ENCODE results near the gene KCNQ5.

Gene KCNQ5

DNA sequence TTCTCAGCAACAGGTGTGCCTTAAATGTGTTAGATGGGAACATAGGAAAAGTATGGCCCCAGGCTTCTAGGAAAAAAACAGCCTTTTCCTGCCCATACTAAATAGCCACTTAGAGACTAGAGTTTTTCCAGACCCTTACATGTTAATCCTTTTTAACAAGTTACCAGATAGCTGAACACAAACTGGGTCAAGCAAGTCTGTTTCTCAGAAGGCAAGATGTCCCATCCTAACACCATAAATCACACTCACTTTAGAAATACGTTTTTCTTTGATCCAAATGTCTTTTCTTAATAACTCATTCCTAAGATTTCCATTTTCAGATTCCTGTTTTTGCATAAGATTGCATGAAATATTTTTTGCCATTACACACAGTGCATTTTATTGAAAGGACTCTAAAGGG, 241.3 kb downstream of the KCNQ5 start:
- Histone ChIP-seq H3K36me3 (ENCODE audit: control insufficient read depth, insufficient read depth, low read length) (no peaks in the 10 kb centered on the region), H3K9ac (no peak overlapping the region), H3K4me2 (ENCODE audit: low read length) (no peak overlapping the region), H2AFZ (no peak overlapping the region), H3K4me3 (ENCODE audit: low read depth, low read length) (no peak overlapping the region), H3K4me1 (no peaks in the 10 kb centered on the region), H3K9me3 (ENCODE audit: control insufficient read depth, low read length) (no peaks in the 10 kb centered on the region), H3K79me2 (no peaks in the 10 kb centered on the region), H3K27me3 (ENCODE audit: control insufficient read depth, insufficient read depth, low read length) (no peaks in the 10 kb centered on the region), H3K27ac (no peak overlapping the region)
- TF ChIP-seq, protein P1, sequence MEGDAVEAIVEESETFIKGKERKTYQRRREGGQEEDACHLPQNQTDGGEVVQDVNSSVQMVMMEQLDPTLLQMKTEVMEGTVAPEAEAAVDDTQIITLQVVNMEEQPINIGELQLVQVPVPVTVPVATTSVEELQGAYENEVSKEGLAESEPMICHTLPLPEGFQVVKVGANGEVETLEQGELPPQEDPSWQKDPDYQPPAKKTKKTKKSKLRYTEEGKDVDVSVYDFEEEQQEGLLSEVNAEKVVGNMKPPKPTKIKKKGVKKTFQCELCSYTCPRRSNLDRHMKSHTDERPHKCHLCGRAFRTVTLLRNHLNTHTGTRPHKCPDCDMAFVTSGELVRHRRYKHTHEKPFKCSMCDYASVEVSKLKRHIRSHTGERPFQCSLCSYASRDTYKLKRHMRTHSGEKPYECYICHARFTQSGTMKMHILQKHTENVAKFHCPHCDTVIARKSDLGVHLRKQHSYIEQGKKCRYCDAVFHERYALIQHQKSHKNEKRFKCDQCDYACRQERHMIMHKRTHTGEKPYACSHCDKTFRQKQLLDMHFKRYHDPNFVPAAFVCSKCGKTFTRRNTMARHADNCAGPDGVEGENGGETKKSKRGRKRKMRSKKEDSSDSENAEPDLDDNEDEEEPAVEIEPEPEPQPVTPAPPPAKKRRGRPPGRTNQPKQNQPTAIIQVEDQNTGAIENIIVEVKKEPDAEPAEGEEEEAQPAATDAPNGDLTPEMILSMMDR (IDR thresholded peaks at IDR 0.05), result no peak

DNA sequence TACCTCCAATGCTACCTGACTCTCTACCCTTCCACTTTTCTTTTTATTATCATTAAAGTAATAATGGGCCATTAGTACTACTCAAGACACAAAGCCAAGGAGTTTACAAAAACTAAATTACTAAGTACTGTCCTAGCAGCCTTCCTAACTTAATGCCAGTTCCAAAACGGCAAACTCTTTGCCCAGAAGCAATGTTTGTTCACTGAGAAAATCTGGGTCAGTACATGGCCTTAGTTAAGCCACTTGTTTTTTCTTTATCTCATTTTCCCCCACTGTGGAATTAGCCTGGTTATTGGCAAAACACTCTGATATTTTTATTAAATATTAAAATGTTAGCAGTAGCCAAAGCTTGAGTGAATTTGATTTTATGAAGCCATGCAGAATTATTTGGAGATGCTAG, 242.4 kb downstream of the KCNQ5 start:
- Histone ChIP-seq H3K4me3 (ENCODE audit: low read depth, low read length) (no peak overlapping the region), H3K9me3 (ENCODE audit: control insufficient read depth, low read length) (no peaks in the 10 kb centered on the region), H3K4me2 (ENCODE audit: low read length) (no peak overlapping the region), H3K9ac (no peak overlapping the region), H3K27ac (no peak overlapping the region), H2AFZ (no peak overlapping the region), H3K27me3 (ENCODE audit: control insufficient read depth, insufficient read depth, low read length) (no peaks in the 10 kb centered on the region), H3K79me2 (no peaks in the 10 kb centered on the region), H3K36me3 (ENCODE audit: control insufficient read depth, insufficient read depth, low read length) (no peaks in the 10 kb centered on the region), H3K4me1 (no peaks in the 10 kb centered on the region)
- TF ChIP-seq, protein P1 (IDR thresholded peaks at IDR 0.05), result no peak

DNA sequence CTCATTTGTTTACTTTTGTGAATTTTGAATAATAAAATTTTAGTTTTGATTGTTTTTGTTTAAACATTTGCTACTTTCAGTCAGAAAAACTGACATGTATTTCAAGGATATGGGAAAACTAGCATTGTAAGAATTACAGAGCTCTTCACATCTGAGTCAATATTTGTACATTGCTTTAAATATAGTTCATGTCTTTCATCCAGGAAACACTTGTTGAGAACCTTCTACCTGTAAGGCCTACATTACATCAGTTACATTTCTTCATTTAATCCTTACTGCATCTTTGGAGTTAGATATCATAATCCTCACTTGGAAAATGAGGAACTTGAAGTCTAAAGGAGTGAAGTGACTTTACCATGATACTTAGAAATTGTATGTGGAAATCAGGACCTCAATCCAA, 242.9 kb downstream of the KCNQ5 start:
- H3K9ac ChIP-seq, result no peak overlapping the region
- no peak overlapping the region for H2AFZ ChIP-seq
- no peaks in the 10 kb centered on the region for H3K36me3 ChIP-seq (ENCODE audit: control insufficient read depth, insufficient read depth, low read length)
- H3K9me3 ChIP-seq (ENCODE audit: control insufficient read depth, low read length), result no peaks in the 10 kb centered on the region
- H3K27me3 ChIP-seq (ENCODE audit: control insufficient read depth, insufficient read depth, low read length), result no peaks in the 10 kb centered on the region
- H3K4me3 ChIP-seq (ENCODE audit: low read depth, low read length), result no peak overlapping the region
- H3K27ac ChIP-seq, result no peak overlapping the region
- no peak overlapping the region for H3K4me2 ChIP-seq (ENCODE audit: low read length)
- H3K4me1 ChIP-seq, result no peaks in the 10 kb centered on the region
- TF ChIP-seq, protein P1 (IDR thresholded peaks at IDR 0.05), result no peak
- H3K79me2 ChIP-seq, result no peaks in the 10 kb centered on the region

DNA sequence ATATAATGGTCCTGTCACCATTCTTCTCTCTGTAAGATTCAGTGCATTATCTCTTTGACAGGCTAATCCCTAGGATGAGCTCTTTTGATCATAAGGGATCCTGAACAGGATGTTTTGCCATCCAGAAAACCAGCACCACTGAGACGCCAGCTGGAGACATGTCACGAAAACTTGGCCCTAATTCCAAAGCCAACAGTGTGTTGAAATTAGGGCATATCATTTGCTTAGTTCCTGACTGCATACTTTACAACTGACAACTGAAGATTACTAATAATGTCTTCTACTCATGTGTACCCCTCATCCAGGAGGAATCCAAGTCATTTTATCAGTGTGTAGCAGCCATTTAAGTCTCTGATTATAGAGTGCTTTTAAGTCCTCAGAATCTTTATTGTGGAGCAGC, 243.6 kb downstream of the KCNQ5 start:
- Histone ChIP-seq H3K27ac (no peak overlapping the region), H3K9ac (no peak overlapping the region), H3K79me2 (no peaks in the 10 kb centered on the region), H3K4me2 (ENCODE audit: low read length) (no peak overlapping the region), H3K36me3 (ENCODE audit: control insufficient read depth, insufficient read depth, low read length) (no peaks in the 10 kb centered on the region), H3K4me1 (no peaks in the 10 kb centered on the region), H3K9me3 (ENCODE audit: control insufficient read depth, low read length) (no peaks in the 10 kb centered on the region), H2AFZ (no peak overlapping the region), H3K27me3 (ENCODE audit: control insufficient read depth, insufficient read depth, low read length) (no peaks in the 10 kb centered on the region), H3K4me3 (ENCODE audit: low read depth, low read length) (no peak overlapping the region)
- TF ChIP-seq, protein P1 (IDR thresholded peaks at IDR 0.05), result no peak

DNA sequence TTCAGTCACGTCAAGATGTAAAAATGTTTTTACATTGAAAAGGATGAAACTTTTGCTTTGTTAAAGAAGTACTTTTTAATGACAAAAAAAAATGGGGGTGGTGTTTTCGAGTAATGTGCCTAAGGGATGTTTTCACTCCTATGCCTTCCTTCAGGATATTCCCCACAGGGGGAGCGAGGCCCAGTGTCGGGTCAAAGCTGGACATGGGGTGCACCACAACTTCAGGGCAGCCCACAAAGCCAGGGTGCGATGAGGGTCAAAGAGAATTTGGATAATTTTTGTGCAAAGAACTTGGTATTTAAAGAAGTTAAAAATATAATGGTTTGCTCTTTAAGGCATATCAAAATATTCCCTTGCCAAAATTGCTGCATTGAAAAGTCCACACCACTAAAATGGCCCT, 247.8 kb downstream of the KCNQ5 start:
- Histone ChIP-seq H2AFZ (no peak overlapping the region), H3K27ac (no peak overlapping the region), H3K9me3 (ENCODE audit: control insufficient read depth, low read length) (no peaks in the 10 kb centered on the region)

More for the DNA sequence above, 247.8 kb downstream of the KCNQ5 start:
- H3K4me1 ChIP-seq, result no peaks in the 10 kb centered on the region
- no peak overlapping the region for H3K9ac ChIP-seq
- H3K27me3 ChIP-seq (ENCODE audit: control insufficient read depth, insufficient read depth, low read length), result no peaks in the 10 kb centered on the region
- H3K36me3 ChIP-seq (ENCODE audit: control insufficient read depth, insufficient read depth, low read length), result no peaks in the 10 kb centered on the region
- H3K79me2 ChIP-seq, result no peaks in the 10 kb centered on the region
- no peak overlapping the region for H3K4me3 ChIP-seq (ENCODE audit: low read depth, low read length)
- TF ChIP-seq, protein P1 (IDR thresholded peaks at IDR 0.05), result no peak
- H3K4me2 ChIP-seq (ENCODE audit: low read length), result no peak overlapping the region

Measured in parathyroid adenoma (tissue), 2 donors.